ENCODE measurements around the gene EIF3D.

The EIF3D gene

DNA sequence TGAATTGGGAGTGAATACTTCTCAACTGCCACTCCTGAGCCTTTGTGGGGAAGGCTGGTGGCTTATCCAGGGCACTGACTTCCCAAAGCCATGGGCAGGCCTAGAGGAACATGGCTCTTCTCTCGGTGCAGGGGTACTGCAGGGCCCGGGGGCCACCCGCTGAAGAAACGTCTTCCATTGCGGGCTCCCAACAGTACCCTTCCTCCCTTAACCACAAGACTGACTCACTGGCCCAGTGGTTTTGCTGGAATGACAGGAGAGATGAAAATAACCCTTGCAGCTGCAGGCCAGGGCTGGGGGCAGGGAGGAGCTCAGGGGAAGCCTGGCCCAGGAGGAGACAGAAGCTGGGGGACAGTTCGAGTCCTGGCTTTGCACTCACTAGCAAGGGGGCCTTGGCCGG, 61.0 kb downstream of the EIF3D start:
- Histone ChIP-seq H3K4me1 (ENCODE audit: insufficient read depth, low read length) (peaks cover 17% of the 10 kb centered on the region), H3K27me3 (ENCODE audit: insufficient read depth, low read length, poor library complexity) (no peaks in the 10 kb centered on the region), H3K27ac (ENCODE audit: low read length) (peak overlapping the region; percentile 65), H2AFZ (ENCODE audit: low read depth, low read length) (no peak overlapping the region), H4K20me1 (ENCODE audit: insufficient read depth, low read length) (no peaks in the 10 kb centered on the region), H3K4me3 (ENCODE audit: low read depth in 1 of 2, low read length in 2 of 2) (no peak overlapping the region), H3K4me2 (ENCODE audit: insufficient read depth, low read length) (no peak overlapping the region), H3K36me3 (ENCODE audit: insufficient read depth, low read length) (peaks cover 54% of the 10 kb centered on the region), H3K9me3 (ENCODE audit: insufficient read depth, low read length, severe bottlenecking) (no peaks in the 10 kb centered on the region), H3K9ac (ENCODE audit: low read depth, low read length) (no peak overlapping the region), H3K79me2 (ENCODE audit: insufficient read depth, low read length) (no peaks in the 10 kb centered on the region)
- DNase-seq: peak; percentile 79
- TF ChIP-seq, protein P1, sequence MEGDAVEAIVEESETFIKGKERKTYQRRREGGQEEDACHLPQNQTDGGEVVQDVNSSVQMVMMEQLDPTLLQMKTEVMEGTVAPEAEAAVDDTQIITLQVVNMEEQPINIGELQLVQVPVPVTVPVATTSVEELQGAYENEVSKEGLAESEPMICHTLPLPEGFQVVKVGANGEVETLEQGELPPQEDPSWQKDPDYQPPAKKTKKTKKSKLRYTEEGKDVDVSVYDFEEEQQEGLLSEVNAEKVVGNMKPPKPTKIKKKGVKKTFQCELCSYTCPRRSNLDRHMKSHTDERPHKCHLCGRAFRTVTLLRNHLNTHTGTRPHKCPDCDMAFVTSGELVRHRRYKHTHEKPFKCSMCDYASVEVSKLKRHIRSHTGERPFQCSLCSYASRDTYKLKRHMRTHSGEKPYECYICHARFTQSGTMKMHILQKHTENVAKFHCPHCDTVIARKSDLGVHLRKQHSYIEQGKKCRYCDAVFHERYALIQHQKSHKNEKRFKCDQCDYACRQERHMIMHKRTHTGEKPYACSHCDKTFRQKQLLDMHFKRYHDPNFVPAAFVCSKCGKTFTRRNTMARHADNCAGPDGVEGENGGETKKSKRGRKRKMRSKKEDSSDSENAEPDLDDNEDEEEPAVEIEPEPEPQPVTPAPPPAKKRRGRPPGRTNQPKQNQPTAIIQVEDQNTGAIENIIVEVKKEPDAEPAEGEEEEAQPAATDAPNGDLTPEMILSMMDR (IDR thresholded peaks at IDR 0.05; ENCODE audit: borderline replicate concordance, extremely low read depth, low read length, poor library complexity, severe bottlenecking): no peak
- no peak for TF ChIP-seq EZH2 (IDR thresholded peaks at IDR 0.05; ENCODE audit: borderline replicate concordance, low read depth, low read length, severe bottlenecking)
- peak; percentile 71 for ATAC-seq (ENCODE audit: insufficient read depth, low read depth)

DNA sequence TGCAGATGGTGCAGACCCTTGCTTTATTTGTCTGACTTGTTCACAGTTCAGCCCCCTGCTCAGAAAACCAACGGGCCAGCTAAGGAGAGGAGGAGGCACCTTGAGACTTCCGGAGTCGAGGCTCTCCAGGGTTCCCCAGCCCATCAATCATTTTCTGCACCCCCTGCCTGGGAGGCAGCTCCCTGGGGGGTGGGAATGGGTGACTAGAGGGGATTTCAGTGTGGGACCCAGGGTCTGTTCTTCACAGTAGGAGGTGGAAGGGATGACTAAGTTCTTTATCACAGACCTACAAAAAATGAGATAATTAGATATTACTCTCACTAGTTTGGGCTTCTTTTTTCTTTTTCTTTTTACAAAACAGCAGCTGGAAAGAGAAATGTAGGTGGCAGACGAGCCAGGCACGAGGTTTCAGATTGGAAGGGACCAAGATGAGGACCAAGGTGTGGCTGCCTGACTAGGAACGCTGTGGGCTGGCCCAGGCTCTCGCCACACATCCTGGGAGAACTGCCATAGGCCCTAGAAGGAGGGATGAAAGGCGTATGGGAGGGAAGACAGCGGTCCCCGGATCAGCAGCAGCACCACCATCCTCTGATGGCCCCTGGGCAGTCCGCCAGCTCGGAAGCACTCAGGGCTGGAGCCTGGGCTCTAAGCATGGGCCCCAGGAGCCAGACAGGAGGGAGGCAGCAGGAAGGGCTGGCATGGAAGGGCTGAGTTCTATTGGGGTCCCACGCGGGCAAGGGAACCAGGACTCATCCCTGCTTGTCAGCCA, 61.7 kb downstream of the EIF3D start:
- Histone ChIP-seq H3K36me3 (ENCODE audit: insufficient read depth, low read length) (peaks cover 50% of the 10 kb centered on the region), H3K27ac (ENCODE audit: low read length) (peak overlapping the region; percentile 65), H3K9ac (ENCODE audit: low read depth, low read length) (no peak overlapping the region), H4K20me1 (ENCODE audit: insufficient read depth, low read length) (no peaks in the 10 kb centered on the region), H2AFZ (ENCODE audit: low read depth, low read length) (no peak overlapping the region), H3K4me2 (ENCODE audit: insufficient read depth, low read length) (no peak overlapping the region), H3K79me2 (ENCODE audit: insufficient read depth, low read length) (no peaks in the 10 kb centered on the region), H3K9me3 (ENCODE audit: insufficient read depth, low read length, severe bottlenecking) (no peaks in the 10 kb centered on the region), H3K4me3 (ENCODE audit: low read depth in 1 of 2, low read length in 2 of 2) (no peak overlapping the region), H3K4me1 (ENCODE audit: insufficient read depth, low read length) (peaks cover 17% of the 10 kb centered on the region), H3K27me3 (ENCODE audit: insufficient read depth, low read length, poor library complexity) (no peaks in the 10 kb centered on the region)
- ATAC-seq (ENCODE audit: insufficient read depth, low read depth) (no peak), DNase-seq (no peak)
- TF ChIP-seq, protein P1 (IDR thresholded peaks at IDR 0.05; ENCODE audit: borderline replicate concordance, extremely low read depth, low read length, poor library complexity, severe bottlenecking): no peak

DNA sequence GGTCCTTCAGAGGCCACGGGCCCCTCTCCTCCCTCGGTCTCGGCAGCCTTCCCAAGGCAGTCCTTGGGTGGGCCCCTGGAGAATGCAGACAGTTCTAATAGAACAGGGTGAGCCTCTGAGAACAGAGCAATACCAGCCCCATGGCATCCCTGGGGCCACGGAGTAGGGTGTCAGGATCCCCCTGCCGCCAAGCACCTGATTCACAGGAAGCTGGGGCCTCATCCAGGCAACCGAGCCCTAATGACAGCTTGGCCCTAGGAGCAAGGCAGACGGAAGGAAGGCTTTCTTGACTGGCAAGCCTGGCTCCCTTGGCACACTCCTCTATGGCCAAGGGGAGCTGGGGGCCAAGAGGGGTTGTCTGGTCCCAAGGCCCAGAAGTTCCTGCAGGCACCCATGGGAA, 62.7 kb downstream of the EIF3D start:
- no peaks in the 10 kb centered on the region for H3K79me2 ChIP-seq (ENCODE audit: insufficient read depth, low read length)
- H3K9me3 ChIP-seq (ENCODE audit: insufficient read depth, low read length, severe bottlenecking): no peaks in the 10 kb centered on the region
- H4K20me1 ChIP-seq (ENCODE audit: insufficient read depth, low read length): no peaks in the 10 kb centered on the region
- peak overlapping the region; percentile 23; the same call in 1 of the 2 replicates for H3K27ac ChIP-seq (ENCODE audit: low read length)
- TF ChIP-seq EZH2 (IDR thresholded peaks at IDR 0.05; ENCODE audit: borderline replicate concordance, low read depth, low read length, severe bottlenecking): no peak
- TF ChIP-seq, protein P1 (IDR thresholded peaks at IDR 0.05; ENCODE audit: borderline replicate concordance, extremely low read depth, low read length, poor library complexity, severe bottlenecking): no peak
- no peak overlapping the region for H3K9ac ChIP-seq (ENCODE audit: low read depth, low read length)
- DNase-seq (no peak), ATAC-seq (ENCODE audit: insufficient read depth, low read depth) (no peak)
- no peak overlapping the region for H3K4me2 ChIP-seq (ENCODE audit: insufficient read depth, low read length)
- H3K36me3 ChIP-seq (ENCODE audit: insufficient read depth, low read length): peaks cover 43% of the 10 kb centered on the region
- no peaks in the 10 kb centered on the region for H3K27me3 ChIP-seq (ENCODE audit: insufficient read depth, low read length, poor library complexity)
- no peak overlapping the region for H2AFZ ChIP-seq (ENCODE audit: low read depth, low read length)
- peaks cover 17% of the 10 kb centered on the region for H3K4me1 ChIP-seq (ENCODE audit: insufficient read depth, low read length)
- no peak overlapping the region for H3K4me3 ChIP-seq (ENCODE audit: low read depth in 1 of 2, low read length in 2 of 2)
